Psoas muscle (tissue), 8 donors: ENCODE measurements around the gene TICAM2. TPM values are rescaled to one million over a fixed set of nuclear protein-coding genes. Genes with fewer than 3 reads are reported as not detected.
A peak's percentile ranks its signal among the peaks of the same experiment; 100 is the strongest.
"Not testable (repeated sequence)": the region's sequence is repeated elsewhere in the genome, so short reads cannot be mapped to it uniquely, and the experiment has no call there.

Source experiments
- ATAC-seq, 4 donors: fragments of 200-7000 bp; cut with Tn5 transposase; one replicate each; pipeline ENCODE4 v1.9.1; 2020; ENCODE audit warnings: moderate library complexity in 3 of 4, mild to moderate bottlenecking in 2 of 4
- DNase-seq, 2 donors: peaks; one replicate each; pipeline ENCODE4 v3.0.0-alpha.2; 2020
- H3K27ac ChIP-seq: fragments of 200-600 bp; one replicate; pipeline ENCODE4 v1.8.0; 2022
- H3K27me3 ChIP-seq, 3 donors: fragments of 200-600 bp in 1 of 3; one replicate each; pipeline versions ENCODE4 v1.6.1 to v1.8.0; 2013 to 2022; ENCODE audit warnings: low read length in 2 of 3, mild to moderate bottlenecking in 2 of 3, moderate library complexity in 1 of 3; ENCODE audit not compliant: insufficient read depth in 3 of 3
- H3K36me3 ChIP-seq, 2 donors: fragments of 200-600 bp in 1 of 2; one replicate each; pipeline versions ENCODE4 v1.6.1 to v1.8.0; 2013 to 2022; ENCODE audit warnings: low read depth in 1 of 2, mild to moderate bottlenecking in 1 of 2, moderate library complexity in 1 of 2; ENCODE audit not compliant: insufficient read depth in 1 of 2
- H3K4me1 ChIP-seq: fragments of 200-600 bp; one replicate; pipeline ENCODE4 v1.8.0; 2022
- H3K4me3 ChIP-seq: fragments of 200-600 bp; one replicate; pipeline ENCODE4 v1.8.0; 2022; ENCODE audit warnings: mild to moderate bottlenecking
- H3K9me3 ChIP-seq: fragments of 200-600 bp; one replicate; pipeline ENCODE4 v1.8.0; 2022
- WGBS, 3 donors: extraction: QIAGEN DNeasy Blood & Tissue Kit; methylation state at CpG; one replicate each; pipeline versions ENCODE4 v1.1.6 to v1.1.7; 2013; 5-methylcytosine and 5-hydroxymethylcytosine counted together
- intact Hi-C, 2 donors: fragments of 100-400 bp; cut with DNase I; formaldehyde crosslinking; loops; one replicate each; pipeline versions ENCODE4 v1.11.0 to v1.14.2; 2022
- long read RNA-seq, 2 donors: library from polyadenylated mRNA; unstranded; transcript quantifications; one replicate each; pipeline ENCODE4 v2.0.0, GENCODE V29; 2021
- polyA plus RNA-seq, 3 donors: library from polyadenylated mRNA; stranded (reverse); fragments of 200-250 nt; gene quantifications; one replicate each; pipeline ENCODE4 v1.2.3, GENCODE V29; 2013
- total RNA-seq, 4 donors: library from RNA; stranded (reverse); fragmentation: NEBNext Ultra II Directional in 2 of 4; extraction: Animal tissue kit (Norgen Biotek cat#: 25700) in 2 of 4; gene quantifications; one replicate each; pipeline versions ENCODE4 v1.2.1 to v1.2.4, GENCODE V29; 2021 to 2023
- TF ChIP-seq, protein P1 (sequence below): fragments of 200-600 bp; IDR thresholded peaks from one replicate; pipeline ENCODE4 v1.8.0; 2022; ENCODE audit warnings: antibody characterized with exemption
- donor health status: healthy with polysubstance abuse.
- donor health status: DM: no; HTN: no; CAD: no; lungs with moderate emphysema.
- donor health status: Bipolar disorder and iron deficiency.
- donor health status: healthy.
- donor health status: DM: yes; HTN: yes; CAD: no.
- donor health status: DM: no; HTN: no; CAD: no.
- donor health status: DM: no; HTN: no; CAD: no.
- donor health status: DM: yes; HTN: yes; CAD: no.

TICAM2 gene, protein sequence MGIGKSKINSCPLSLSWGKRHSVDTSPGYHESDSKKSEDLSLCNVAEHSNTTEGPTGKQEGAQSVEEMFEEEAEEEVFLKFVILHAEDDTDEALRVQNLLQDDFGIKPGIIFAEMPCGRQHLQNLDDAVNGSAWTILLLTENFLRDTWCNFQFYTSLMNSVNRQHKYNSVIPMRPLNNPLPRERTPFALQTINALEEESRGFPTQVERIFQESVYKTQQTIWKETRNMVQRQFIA
- total RNA-seq (1 to 10 TPM; 1.2 to 4.9 (median 1.7) TPM), polyA plus RNA-seq (1 to 10 TPM in 2 of 3 donors, under 1 TPM in 1; 0.63 to 2.9 (median 1.3) TPM)
- long read RNA-seq, donor 1, partial matches to known transcripts, result 0 of 2 reads
- long read RNA-seq, donor 1, other reads (novel, unspliced or antisense), result 2 of 2 reads
- long read RNA-seq, donor 2, partial matches to known transcripts, result 0 of 6 reads
- long read RNA-seq, donor 2, other reads (novel, unspliced or antisense), result 2 of 6 reads

DNA sequence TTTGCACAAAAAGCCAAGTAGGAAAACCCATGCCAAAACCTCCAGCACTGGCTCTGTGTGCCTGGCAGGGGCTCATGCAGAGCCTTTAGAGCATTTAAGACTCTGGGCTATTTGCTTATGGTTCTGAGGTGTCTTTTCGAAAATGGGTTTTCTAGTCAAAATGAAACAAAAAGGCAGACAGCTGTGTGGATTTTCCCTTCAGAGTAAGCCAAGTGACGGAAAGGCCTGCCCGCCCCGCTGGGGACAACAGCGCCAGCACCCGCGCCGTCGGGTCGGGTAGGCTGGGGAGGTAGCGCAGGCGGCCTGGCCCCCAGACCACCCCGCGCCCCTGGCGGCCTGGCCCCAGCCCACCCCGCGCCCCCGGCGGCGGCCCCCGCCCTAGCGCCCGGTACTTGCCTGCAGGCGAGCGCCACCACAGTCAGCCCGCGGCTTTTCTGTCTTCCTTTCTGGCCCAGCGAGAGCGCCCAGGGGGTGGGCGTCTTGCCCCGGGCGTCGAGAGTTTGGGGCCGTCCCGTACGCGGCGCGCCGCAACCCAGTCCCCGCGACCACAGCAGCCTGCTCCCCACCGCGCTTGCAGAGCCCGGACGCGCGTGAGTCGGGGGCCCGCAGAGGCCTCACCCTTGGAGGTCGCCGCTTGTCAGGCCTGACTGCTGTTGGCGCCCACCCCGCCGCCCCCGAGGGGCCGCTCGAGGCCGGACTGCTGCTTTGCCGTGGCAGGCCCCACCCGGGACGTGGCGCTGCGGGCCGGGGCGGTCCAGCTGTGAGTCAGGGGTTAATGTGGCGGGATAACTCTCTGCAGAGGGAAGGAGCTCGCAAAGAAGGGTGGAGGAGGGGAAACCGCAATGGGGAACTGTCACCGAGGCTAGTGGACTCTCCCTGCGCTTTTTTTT is at the start of gene TICAM2:
Gene TICAM2, minus strand, starts transcription at position 779 of the 890 bp plus-strand sequence. CDS start 21,223 bp downstream, outside the sequence.
- peak; percentile 67 to 81 for DNase-seq
- Histone ChIP-seq H3K27me3 (no peaks in the 10 kb centered on the region), H3K4me1 (peaks cover 49% of the 10 kb centered on the region), H3K9me3 (no peaks in the 10 kb centered on the region), H3K4me3 (peak within 1 kb of the TSS; percentile 88), H3K36me3 (no peaks in the 10 kb centered on the region), H3K27ac (peak within 1 kb of the TSS; percentile 95)
- peak; percentile 86 to 89 (median 88) for ATAC-seq
- WGBS, 3 donors, result 0% methylated on average over 38 to 71 of the region's 71 CpGs
- TF ChIP-seq, protein P1, sequence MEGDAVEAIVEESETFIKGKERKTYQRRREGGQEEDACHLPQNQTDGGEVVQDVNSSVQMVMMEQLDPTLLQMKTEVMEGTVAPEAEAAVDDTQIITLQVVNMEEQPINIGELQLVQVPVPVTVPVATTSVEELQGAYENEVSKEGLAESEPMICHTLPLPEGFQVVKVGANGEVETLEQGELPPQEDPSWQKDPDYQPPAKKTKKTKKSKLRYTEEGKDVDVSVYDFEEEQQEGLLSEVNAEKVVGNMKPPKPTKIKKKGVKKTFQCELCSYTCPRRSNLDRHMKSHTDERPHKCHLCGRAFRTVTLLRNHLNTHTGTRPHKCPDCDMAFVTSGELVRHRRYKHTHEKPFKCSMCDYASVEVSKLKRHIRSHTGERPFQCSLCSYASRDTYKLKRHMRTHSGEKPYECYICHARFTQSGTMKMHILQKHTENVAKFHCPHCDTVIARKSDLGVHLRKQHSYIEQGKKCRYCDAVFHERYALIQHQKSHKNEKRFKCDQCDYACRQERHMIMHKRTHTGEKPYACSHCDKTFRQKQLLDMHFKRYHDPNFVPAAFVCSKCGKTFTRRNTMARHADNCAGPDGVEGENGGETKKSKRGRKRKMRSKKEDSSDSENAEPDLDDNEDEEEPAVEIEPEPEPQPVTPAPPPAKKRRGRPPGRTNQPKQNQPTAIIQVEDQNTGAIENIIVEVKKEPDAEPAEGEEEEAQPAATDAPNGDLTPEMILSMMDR, result no peak
- intact Hi-C loops, result loop anchor here in 1 of 2 donors (2.0 kb wide), 1 partner anchor 23 kb away; no protein-coding TSS in a partner anchor

GRCh38 chr5:115649541-115649940 is 47.3 kb upstream of the TICAM2 start:
- TF ChIP-seq, protein P1, result no peak
- ATAC-seq (no peak), DNase-seq (no peak)
- WGBS, 3 donors, result 90 to 95% (median 92%) methylated on average over 1 of the region's 1 CpG
- Histone ChIP-seq H3K4me1 (no peaks in the 10 kb centered on the region), H3K36me3 (no peaks in the 10 kb centered on the region), H3K27ac (no peak overlapping the region), H3K9me3 (no peaks in the 10 kb centered on the region), H3K4me3 (no peak overlapping the region), H3K27me3 (peaks cover 0 to 4% (median 0%) of the 10 kb centered on the region in 3 donors)
- intact Hi-C loops, result no loop called here

DNA sequence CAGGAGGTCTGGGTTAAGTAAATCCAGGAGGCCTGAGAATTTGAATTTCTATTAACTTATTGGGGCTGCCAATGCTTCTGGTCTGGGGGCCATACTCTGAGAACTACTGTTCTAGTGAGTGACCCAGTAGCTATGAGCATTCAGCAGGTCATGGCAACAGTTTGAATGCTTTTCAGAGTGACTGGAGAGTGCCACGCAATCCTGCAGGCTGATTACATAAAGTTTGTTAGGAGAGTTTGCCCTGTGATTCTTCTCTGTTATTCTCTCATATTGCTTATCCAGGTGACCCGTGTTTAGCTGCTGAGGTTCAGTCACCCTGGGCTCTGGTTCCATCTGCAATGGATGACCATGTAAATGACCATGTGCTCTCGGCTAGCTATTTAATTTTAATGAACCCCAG is 45.8 kb upstream of the TICAM2 start:
- DNase-seq (no peak), ATAC-seq (no peak)
- Histone ChIP-seq H3K36me3 (no peaks in the 10 kb centered on the region), H3K27ac (no peak overlapping the region), H3K4me1 (no peaks in the 10 kb centered on the region), H3K9me3 (no peaks in the 10 kb centered on the region), H3K4me3 (no peak overlapping the region), H3K27me3 (peaks cover 0 to 5% (median 0%) of the 10 kb centered on the region in 3 donors)
- 70 to 85% (median 71%) methylated on average over 3 of the region's 3 CpGs for WGBS, 3 donors
- intact Hi-C loops, result no loop called here
- TF ChIP-seq, protein P1, result no peak

- H3K36me3 ChIP-seq, H3K4me3 ChIP-seq, ATAC-seq, intact Hi-C loops, H3K27ac ChIP-seq, H3K4me1 ChIP-seq, H3K27me3 ChIP-seq, DNase-seq, H3K9me3 ChIP-seq: not testable (repeated sequence)
- 78 to 83% (median 83%) methylated on average over 5 of the region's 5 CpGs for WGBS, 3 donors
Observed at GRCh38 chr5:115645386-115645785, 43.1 kb upstream of the TICAM2 start.

DNA sequence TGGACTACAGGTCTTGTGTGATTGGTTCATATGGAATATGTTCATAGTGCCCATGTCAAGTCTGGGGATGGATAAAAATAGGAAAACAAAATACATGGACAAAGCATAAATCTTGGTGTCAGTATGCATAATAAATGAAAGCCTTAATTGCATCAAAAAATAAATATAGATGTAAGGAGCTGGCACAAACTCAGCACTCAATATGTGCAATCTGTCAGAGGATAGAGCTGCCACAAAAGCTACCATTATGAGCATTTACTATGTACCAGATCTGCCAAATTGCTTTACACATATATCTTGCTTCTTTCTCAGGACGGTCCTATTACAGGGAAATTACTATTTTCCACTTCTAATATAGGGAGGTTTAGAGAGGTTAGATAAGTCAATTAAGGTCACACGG is 41.8 kb upstream of the TICAM2 start:
- intact Hi-C loops, result no loop called here
- TF ChIP-seq, protein P1, result no peak
- DNase-seq (no peak), ATAC-seq (no peak)
- WGBS, 3 donors, result 62 to 76% (median 66%) methylated on average over 2 of the region's 2 CpGs
- Histone ChIP-seq H3K4me1 (no peaks in the 10 kb centered on the region), H3K27me3 (peaks cover 0 to 5% (median 0%) of the 10 kb centered on the region in 3 donors), H3K4me3 (no peak overlapping the region), H3K9me3 (no peaks in the 10 kb centered on the region), H3K36me3 (no peaks in the 10 kb centered on the region), H3K27ac (no peak overlapping the region)
